ENCODE measurements around the gene LYG1. TPM values are rescaled to one million over a fixed set of nuclear protein-coding genes. Genes with fewer than 3 reads are reported as not detected.

The LYG1 gene
- total and polyA plus RNA-seq, 2 of the 13 experiments (the other 11 are each of a cell fraction or from before 2014, with no cell fraction given) = 1.00 to 2.9 TPM

DNA sequence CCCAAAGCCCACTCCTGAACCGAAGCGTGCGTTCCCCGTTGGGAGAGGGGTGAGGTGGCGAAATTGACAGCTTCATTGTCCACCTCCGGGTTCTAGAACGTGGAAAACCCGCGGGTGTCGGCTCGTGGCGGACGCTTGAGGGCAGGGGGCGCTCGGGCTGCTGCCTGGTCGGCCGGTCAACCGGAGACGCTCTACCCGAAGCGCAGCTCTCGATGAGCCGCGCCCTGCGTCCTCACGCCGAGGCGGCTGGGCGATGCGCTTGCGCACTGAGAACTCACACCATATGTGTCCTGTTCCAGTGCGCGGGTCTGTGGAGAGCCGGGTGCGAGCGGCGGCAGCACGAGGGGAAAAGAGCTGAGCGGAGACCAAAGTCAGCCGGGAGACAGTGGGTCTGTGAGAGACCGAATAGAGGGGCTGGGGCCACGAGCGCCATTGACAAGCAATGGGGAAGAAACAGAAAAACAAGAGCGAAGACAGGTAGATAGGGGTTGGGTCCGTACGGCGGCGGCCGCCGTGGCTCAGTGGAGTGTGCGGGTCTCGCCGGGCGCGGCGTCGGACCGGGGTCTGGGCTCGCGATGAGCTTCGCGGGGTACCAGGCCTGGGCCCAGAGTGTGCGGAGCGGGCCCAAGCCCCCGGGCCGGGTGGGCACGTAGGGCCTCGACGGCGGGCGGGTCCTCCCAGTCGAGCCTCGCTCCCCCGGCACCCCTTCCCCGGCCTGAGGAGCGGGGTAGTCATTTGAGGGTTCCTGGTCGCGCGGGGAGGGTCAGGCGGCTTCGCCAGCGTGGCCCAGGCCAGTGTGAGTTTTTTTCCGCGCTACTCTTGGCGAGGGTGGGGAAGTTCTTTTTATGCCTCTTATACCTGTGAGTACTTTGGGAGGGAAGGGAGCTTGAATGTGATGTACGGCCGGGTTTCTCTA is 36.4 kb upstream of the LYG1 start, which contains the start of gene EIF5B (continued):
- TF ChIP-seq ZNF264 (CRISPR knock-in tag; IDR thresholded peaks at IDR 0.05) (peak; percentile 87), ZNF660 (CRISPR knock-in tag; IDR thresholded peaks at IDR 0.05; ENCODE audit: borderline replicate concordance, low read depth) (no peak; the same call in 1 of the 2 replicates), NFE2L2 (IDR thresholded peaks at IDR 0.05; ENCODE audit: low read length) (peak; percentile 3; the same call in 1 of the 2 replicates), JUND (CRISPR knock-in tag; IDR thresholded peaks at IDR 0.05) (peak; percentile 62; the same call in 1 of the 2 replicates), TEAD2 (CRISPR knock-in tag; IDR thresholded peaks at IDR 0.05) (no peak), NKX3-1 (CRISPR knock-in tag; IDR thresholded peaks at IDR 0.05) (peak; percentile 93), ZNF232 (CRISPR knock-in tag; IDR thresholded peaks at IDR 0.05; ENCODE audit: borderline replicate concordance) (peak; percentile 41; the same call in 1 of the 2 replicates), NFIC (IDR thresholded peaks at IDR 0.05; ENCODE audit: low read length) (0 out of 2 replicates have a peak, but pooled peaks have one; percentile 10), FOSL1 (CRISPR knock-in tag; IDR thresholded peaks at IDR 0.05; ENCODE audit: borderline replicate concordance) (peak; percentile 16; the same call in 1 of the 2 replicates), ZNF569 (CRISPR knock-in tag; IDR thresholded peaks at IDR 0.05; ENCODE audit: borderline replicate concordance) (no peak)
- TF ChIP-seq, protein P1, sequence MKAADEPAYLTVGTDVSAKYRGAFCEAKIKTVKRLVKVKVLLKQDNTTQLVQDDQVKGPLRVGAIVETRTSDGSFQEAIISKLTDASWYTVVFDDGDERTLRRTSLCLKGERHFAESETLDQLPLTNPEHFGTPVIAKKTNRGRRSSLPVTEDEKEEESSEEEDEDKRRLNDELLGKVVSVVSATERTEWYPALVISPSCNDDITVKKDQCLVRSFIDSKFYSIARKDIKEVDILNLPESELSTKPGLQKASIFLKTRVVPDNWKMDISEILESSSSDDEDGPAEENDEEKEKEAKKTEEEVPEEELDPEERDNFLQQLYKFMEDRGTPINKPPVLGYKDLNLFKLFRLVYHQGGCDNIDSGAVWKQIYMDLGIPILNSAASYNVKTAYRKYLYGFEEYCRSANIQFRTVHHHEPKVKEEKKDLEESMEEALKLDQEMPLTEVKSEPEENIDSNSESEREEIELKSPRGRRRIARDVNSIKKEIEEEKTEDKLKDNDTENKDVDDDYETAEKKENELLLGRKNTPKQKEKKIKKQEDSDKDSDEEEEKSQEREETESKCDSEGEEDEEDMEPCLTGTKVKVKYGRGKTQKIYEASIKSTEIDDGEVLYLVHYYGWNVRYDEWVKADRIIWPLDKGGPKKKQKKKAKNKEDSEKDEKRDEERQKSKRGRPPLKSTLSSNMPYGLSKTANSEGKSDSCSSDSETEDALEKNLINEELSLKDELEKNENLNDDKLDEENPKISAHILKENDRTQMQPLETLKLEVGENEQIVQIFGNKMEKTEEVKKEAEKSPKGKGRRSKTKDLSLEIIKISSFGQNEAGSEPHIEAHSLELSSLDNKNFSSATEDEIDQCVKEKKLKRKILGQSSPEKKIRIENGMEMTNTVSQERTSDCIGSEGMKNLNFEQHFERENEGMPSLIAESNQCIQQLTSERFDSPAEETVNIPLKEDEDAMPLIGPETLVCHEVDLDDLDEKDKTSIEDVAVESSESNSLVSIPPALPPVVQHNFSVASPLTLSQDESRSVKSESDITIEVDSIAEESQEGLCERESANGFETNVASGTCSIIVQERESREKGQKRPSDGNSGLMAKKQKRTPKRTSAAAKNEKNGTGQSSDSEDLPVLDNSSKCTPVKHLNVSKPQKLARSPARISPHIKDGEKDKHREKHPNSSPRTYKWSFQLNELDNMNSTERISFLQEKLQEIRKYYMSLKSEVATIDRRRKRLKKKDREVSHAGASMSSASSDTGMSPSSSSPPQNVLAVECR (CRISPR knock-in tag; IDR thresholded peaks at IDR 0.05; ENCODE audit: borderline replicate concordance) = peak; percentile 96
- TF ChIP-seq, protein P2, sequence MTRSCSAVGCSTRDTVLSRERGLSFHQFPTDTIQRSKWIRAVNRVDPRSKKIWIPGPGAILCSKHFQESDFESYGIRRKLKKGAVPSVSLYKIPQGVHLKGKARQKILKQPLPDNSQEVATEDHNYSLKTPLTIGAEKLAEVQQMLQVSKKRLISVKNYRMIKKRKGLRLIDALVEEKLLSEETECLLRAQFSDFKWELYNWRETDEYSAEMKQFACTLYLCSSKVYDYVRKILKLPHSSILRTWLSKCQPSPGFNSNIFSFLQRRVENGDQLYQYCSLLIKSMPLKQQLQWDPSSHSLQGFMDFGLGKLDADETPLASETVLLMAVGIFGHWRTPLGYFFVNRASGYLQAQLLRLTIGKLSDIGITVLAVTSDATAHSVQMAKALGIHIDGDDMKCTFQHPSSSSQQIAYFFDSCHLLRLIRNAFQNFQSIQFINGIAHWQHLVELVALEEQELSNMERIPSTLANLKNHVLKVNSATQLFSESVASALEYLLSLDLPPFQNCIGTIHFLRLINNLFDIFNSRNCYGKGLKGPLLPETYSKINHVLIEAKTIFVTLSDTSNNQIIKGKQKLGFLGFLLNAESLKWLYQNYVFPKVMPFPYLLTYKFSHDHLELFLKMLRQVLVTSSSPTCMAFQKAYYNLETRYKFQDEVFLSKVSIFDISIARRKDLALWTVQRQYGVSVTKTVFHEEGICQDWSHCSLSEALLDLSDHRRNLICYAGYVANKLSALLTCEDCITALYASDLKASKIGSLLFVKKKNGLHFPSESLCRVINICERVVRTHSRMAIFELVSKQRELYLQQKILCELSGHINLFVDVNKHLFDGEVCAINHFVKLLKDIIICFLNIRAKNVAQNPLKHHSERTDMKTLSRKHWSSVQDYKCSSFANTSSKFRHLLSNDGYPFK (CRISPR knock-in tag; IDR thresholded peaks at IDR 0.05; ENCODE audit: borderline replicate concordance) = 0 out of 2 replicates have a peak, but pooled peaks have one; percentile 50
- TF ChIP-seq, protein P3, sequence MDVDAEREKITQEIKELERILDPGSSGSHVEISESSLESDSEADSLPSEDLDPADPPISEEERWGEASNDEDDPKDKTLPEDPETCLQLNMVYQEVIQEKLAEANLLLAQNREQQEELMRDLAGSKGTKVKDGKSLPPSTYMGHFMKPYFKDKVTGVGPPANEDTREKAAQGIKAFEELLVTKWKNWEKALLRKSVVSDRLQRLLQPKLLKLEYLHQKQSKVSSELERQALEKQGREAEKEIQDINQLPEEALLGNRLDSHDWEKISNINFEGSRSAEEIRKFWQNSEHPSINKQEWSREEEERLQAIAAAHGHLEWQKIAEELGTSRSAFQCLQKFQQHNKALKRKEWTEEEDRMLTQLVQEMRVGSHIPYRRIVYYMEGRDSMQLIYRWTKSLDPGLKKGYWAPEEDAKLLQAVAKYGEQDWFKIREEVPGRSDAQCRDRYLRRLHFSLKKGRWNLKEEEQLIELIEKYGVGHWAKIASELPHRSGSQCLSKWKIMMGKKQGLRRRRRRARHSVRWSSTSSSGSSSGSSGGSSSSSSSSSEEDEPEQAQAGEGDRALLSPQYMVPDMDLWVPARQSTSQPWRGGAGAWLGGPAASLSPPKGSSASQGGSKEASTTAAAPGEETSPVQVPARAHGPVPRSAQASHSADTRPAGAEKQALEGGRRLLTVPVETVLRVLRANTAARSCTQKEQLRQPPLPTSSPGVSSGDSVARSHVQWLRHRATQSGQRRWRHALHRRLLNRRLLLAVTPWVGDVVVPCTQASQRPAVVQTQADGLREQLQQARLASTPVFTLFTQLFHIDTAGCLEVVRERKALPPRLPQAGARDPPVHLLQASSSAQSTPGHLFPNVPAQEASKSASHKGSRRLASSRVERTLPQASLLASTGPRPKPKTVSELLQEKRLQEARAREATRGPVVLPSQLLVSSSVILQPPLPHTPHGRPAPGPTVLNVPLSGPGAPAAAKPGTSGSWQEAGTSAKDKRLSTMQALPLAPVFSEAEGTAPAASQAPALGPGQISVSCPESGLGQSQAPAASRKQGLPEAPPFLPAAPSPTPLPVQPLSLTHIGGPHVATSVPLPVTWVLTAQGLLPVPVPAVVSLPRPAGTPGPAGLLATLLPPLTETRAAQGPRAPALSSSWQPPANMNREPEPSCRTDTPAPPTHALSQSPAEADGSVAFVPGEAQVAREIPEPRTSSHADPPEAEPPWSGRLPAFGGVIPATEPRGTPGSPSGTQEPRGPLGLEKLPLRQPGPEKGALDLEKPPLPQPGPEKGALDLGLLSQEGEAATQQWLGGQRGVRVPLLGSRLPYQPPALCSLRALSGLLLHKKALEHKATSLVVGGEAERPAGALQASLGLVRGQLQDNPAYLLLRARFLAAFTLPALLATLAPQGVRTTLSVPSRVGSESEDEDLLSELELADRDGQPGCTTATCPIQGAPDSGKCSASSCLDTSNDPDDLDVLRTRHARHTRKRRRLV (CRISPR knock-in tag; IDR thresholded peaks at IDR 0.05) = peak; percentile 81
